HCT116 (cell line): ENCODE results near the gene CTBP2. TPM values are rescaled to one million over a fixed set of nuclear protein-coding genes. Genes with fewer than 3 reads are reported as not detected.

Experiments
- ATAC-seq: fragments of 200-7000 bp; cut with Tn5 transposase; 2 replicates; pipeline ENCODE4 v1.9.1; 2020; ENCODE audit warnings: mild to moderate bottlenecking, moderate library complexity
- BruUV-seq: library from RNA; stranded (reverse); fragments of 400-500 nt; replicated peaks from 2 replicates; lab custom pipeline; 2021; lab: Mats Ljungman, UMichigan
- CTCF ChIA-PET: fragments of 300-600 bp; sonication (Branson Sonifier 250); formaldehyde crosslinking; loops from one replicate; lab custom pipeline; 2021; ENCODE audit warnings: antibody characterized with exemption; lab: Charles Lee
- POLR2A ChIA-PET: fragments of 300-600, 350-600 bp; sonication (Branson Sonifier 250); formaldehyde crosslinking; loops from one replicate; lab custom pipeline; 2021; ENCODE audit warnings: antibody characterized with exemption; lab: Charles Lee
- RAD21 ChIA-PET, 2 experiments: fragments of 300-600 bp; sonication (Branson Sonifier 250); formaldehyde crosslinking; loops; one replicate each; lab custom pipeline; 2023; ENCODE audit warnings: low total read pairs in 2 of 2; ENCODE audit not compliant: uncharacterized antibody in 2 of 2, unreplicated experiment in 2 of 2, low non-redundant PET in 1 of 2; lab: Charles Lee
- DNase-seq: peaks from one replicate; pipeline ENCODE4 v3.0.0-alpha.2; 2010; ENCODE audit warnings: low read depth, low spot score
- H2AFZ ChIP-seq: fragments of 200-600 bp; shearing (Covaris generic), sonication (generic); 2 replicates; pipeline ENCODE4 v1.6.1; 2017; ENCODE audit warnings: low read depth, mixed run types, mixed read lengths, antibody characterized with exemption, low read length; ENCODE audit not compliant: poor library complexity, severe bottlenecking
- H3K27ac ChIP-seq: 2 replicates; pipeline ENCODE4 v1.5.1; 2012; ENCODE audit warnings: low read depth, low read length
- H3K27me3 ChIP-seq: fragments of 200-600 bp; sonication (generic); 2 replicates; pipeline ENCODE4 v1.6.1; 2016; ENCODE audit warnings: mixed run types, low read length, mixed read lengths; ENCODE audit not compliant: insufficient read depth
- H3K36me3 ChIP-seq, 2 experiments: fragments of 200-500 bp in 1 of 2; fragments of 200-600 bp in 1 of 2; sonication (Bioruptor generic) in 1 of 2; sonication (generic) in 1 of 2; 2 replicates each; pipeline versions ENCODE4 v1.5.1 to v1.6.1; 2014 to 2016; ENCODE audit warnings: low read length in 2 of 2, inconsistent platforms in 1 of 2, mixed read lengths in 1 of 2, mixed run types in 1 of 2; ENCODE audit not compliant: insufficient read depth in 2 of 2, control insufficient read depth in 1 of 2
- H3K4me1 ChIP-seq, 2 experiments: fragments of 200-600 bp in 1 of 2; sonication (generic) in 1 of 2; 2 replicates each; pipeline versions ENCODE4 v1.5.1 to v1.6.1; 2012 to 2017; ENCODE audit warnings: low read length in 2 of 2, inconsistent platforms in 1 of 2, mild to moderate bottlenecking in 1 of 2, mixed read lengths in 1 of 2, mixed run types in 1 of 2, moderate library complexity in 1 of 2; ENCODE audit not compliant: insufficient read depth in 2 of 2, control insufficient read depth in 1 of 2
- H3K4me2 ChIP-seq: fragments of 200-600 bp; sonication (generic); 2 replicates; pipeline ENCODE4 v1.6.1; 2017; ENCODE audit warnings: mixed run types, low read length, mixed read lengths
- H3K4me3 ChIP-seq, 2 experiments: fragments of 200-600 bp in 1 of 2; sonication (generic) in 1 of 2; replicated peaks in 1 of 2; 2 replicates each; pipeline ENCODE4 v1.5.1; 2011 to 2016; ENCODE audit warnings: low read length in 2 of 2, control low read depth in 1 of 2, low read depth in 1 of 2, mild to moderate bottlenecking in 1 of 2, mixed read lengths in 1 of 2, mixed run types in 1 of 2
- H3K79me2 ChIP-seq: fragments of 200-600 bp; sonication (generic); 2 replicates; pipeline ENCODE4 v1.6.1; 2017; ENCODE audit warnings: mild to moderate bottlenecking, mixed run types, low read length, moderate library complexity, mixed read lengths; ENCODE audit not compliant: insufficient read depth
- H3K9ac ChIP-seq: fragments of 200-600 bp; sonication (generic); 2 replicates; pipeline ENCODE4 v1.6.1; 2016; ENCODE audit warnings: low read length, mixed read lengths
- H3K9me2 ChIP-seq: fragments of 200-600 bp; sonication (generic), shearing (Covaris generic); 2 replicates; pipeline ENCODE4 v1.6.1; 2017; ENCODE audit warnings: mixed run types, mild to moderate bottlenecking, moderate library complexity; ENCODE audit not compliant: insufficient read depth
- H3K9me3 ChIP-seq, 2 experiments: fragments of 200-500 bp in 1 of 2; fragments of 200-600 bp in 1 of 2; sonication (Bioruptor generic) in 1 of 2; sonication (generic) in 1 of 2; 2 replicates each; pipeline ENCODE4 v1.6.1; 2014 to 2017; ENCODE audit warnings: low read length in 2 of 2, mixed read lengths in 2 of 2, inconsistent platforms in 1 of 2, low read depth in 1 of 2, mild to moderate bottlenecking in 1 of 2, mixed run types in 1 of 2, moderate library complexity in 1 of 2; ENCODE audit not compliant: control insufficient read depth in 1 of 2, insufficient read depth in 1 of 2
- H4K20me1 ChIP-seq: fragments of 200-600 bp; sonication (generic), shearing (Covaris generic); 2 replicates; pipeline ENCODE4 v1.6.1; 2017; ENCODE audit warnings: mixed run types, mild to moderate bottlenecking, moderate library complexity; ENCODE audit not compliant: insufficient read depth
- CBX3 ChIP-seq: IDR thresholded peaks from 2 replicates; pipeline ENCODE4 v1.6.1; 2012; ENCODE audit warnings: low read depth
- CEBPB ChIP-seq: IDR thresholded peaks from 2 replicates; pipeline ENCODE4 v1.6.1; 2012; ENCODE audit warnings: low read depth
- ELF1 ChIP-seq: IDR thresholded peaks from 2 replicates; pipeline ENCODE4 v1.6.1; 2012; ENCODE audit warnings: low read depth, borderline replicate concordance
- EZH2phosphoT487 ChIP-seq: fragments of 200-600 bp; IDR thresholded peaks from 2 replicates; pipeline ENCODE4 v1.6.1; 2018; ENCODE audit warnings: antibody characterized with exemption, borderline replicate concordance
- POLR2A ChIP-seq: IDR thresholded peaks from 2 replicates; pipeline ENCODE4 v1.7.0; 2011; ENCODE audit warnings: borderline replicate concordance; ENCODE audit not compliant: insufficient read depth, insufficient read length; ENCODE audit errors: extremely low read depth
- POLR2AphosphoS5 ChIP-seq: IDR thresholded peaks from 2 replicates; pipeline ENCODE4 v1.6.1; 2011; ENCODE audit warnings: mild to moderate bottlenecking, low read depth, low read length, moderate library complexity
- RAD21 ChIP-seq: IDR thresholded peaks from 2 replicates; pipeline ENCODE4 v1.6.1; 2012; ENCODE audit warnings: low read depth, mild to moderate bottlenecking
- REST ChIP-seq: IDR thresholded peaks from 2 replicates; pipeline ENCODE4 v1.6.1; 2012; ENCODE audit warnings: low read depth
- SIN3A ChIP-seq: IDR thresholded peaks from 2 replicates; pipeline ENCODE4 v1.6.1; 2012; ENCODE audit warnings: low read depth
- TCF7L2 ChIP-seq: IDR thresholded peaks from 2 replicates; pipeline ENCODE4 v1.7.0; 2011; ENCODE audit warnings: borderline replicate concordance, inconsistent platforms; ENCODE audit not compliant: insufficient read depth, insufficient read length; ENCODE audit errors: extremely low read depth
- YY1 ChIP-seq: IDR thresholded peaks from 2 replicates; pipeline ENCODE4 v1.6.1; 2011; ENCODE audit warnings: low read length, low read depth, moderate library complexity, mild to moderate bottlenecking; ENCODE audit not compliant: insufficient replicate concordance; ENCODE audit errors: extremely low read depth
- ZFX ChIP-seq: fragments of 450-650 bp; IDR thresholded peaks from 2 replicates; pipeline ENCODE4 v1.6.1; 2017
- intact Hi-C: fragments of 100-400 bp; cut with micrococcal nuclease; formaldehyde crosslinking; loops from 2 replicates; pipeline ENCODE4 v1.10.0; 2022
- total RNA-seq: library from RNA; stranded (reverse); gene quantifications from one replicate; pipeline ENCODE4 v1.2.1, GENCODE V29; 2021; ENCODE audit not compliant: unreplicated experiment
- TF ChIP-seq, protein P1 (sequence below): IDR thresholded peaks from 2 replicates; pipeline ENCODE4 v1.6.1; 2012
- TF ChIP-seq, protein P2 (sequence below), 3 experiments: fragments of 200-600 bp in 1 of 3; sonication (generic) in 1 of 3; IDR thresholded peaks in 2 of 3; conservative IDR thresholded peaks in 1 of 3; 2 replicates each; pipeline ENCODE4 v1.5.1; 2012 to 2017; ENCODE audit warnings: low read depth in 2 of 3, low read length in 2 of 3, antibody characterized with exemption in 1 of 3, borderline replicate concordance in 1 of 3, control low read depth in 1 of 3, mild to moderate bottlenecking in 1 of 3, mixed read lengths in 1 of 3, mixed run types in 1 of 3, moderate library complexity in 1 of 3; ENCODE audit not compliant: insufficient read depth in 1 of 3

Gene CTBP2
- total RNA-seq, 1 experiment from 2014 or later = 144 TPM

DNA sequence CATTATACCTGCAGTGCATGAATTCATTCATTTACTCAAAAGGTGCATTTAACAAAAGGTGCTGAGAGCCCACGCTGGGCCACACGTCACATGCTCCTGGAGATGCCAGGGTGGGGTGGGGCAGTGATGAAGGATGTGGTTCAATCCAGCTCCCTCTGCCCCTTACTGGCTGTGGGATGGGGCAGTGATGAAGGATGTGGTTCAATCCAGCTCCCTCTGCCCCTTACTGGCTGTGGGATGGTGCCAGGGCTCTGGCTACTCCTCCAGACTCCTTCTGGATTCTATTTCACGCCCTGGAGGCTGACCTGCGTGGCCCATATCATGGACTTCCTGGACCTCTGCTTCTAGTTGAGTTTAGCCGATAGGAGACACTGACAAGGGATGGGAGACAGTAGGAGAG is 44.0 kb upstream of the CTBP2 start:
- Histone ChIP-seq H3K4me2 (no peak overlapping the region), H3K9me3 (no peaks in the 10 kb centered on the region), H2AFZ (no peak overlapping the region), H3K4me1 (peaks cover 12 to 21% of the 10 kb centered on the region in 2 experiments), H3K9ac (no peak overlapping the region), H3K4me3 (no peak overlapping the region), H3K9me2 (no peaks in the 10 kb centered on the region), H3K27me3 (no peaks in the 10 kb centered on the region), H3K27ac (no peak overlapping the region), H3K36me3 (no peaks in the 10 kb centered on the region), H3K79me2 (no peaks in the 10 kb centered on the region), H4K20me1 (no peaks in the 10 kb centered on the region)
- ChIA-PET RAD21 (no interaction called here), CTCF (no interaction called here), POLR2A (no interaction called here)
- DNase-seq (no peak), ATAC-seq (no peak)
- no TSS peak for BruUV-seq
- TF ChIP-seq RAD21 = no peak
- TF ChIP-seq, protein P1, sequence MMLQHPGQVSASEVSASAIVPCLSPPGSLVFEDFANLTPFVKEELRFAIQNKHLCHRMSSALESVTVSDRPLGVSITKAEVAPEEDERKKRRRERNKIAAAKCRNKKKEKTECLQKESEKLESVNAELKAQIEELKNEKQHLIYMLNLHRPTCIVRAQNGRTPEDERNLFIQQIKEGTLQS = no peak
- TF ChIP-seq, all 23 proteins: peak for 0
- intact Hi-C loops = no loop called here

GRCh38 chr10:125203186-125203800 is 42.9 kb upstream of the CTBP2 start:
- Histone ChIP-seq H3K4me2 (no peak overlapping the region), H3K4me3 (no peak overlapping the region), H2AFZ (no peak overlapping the region), H3K27me3 (no peaks in the 10 kb centered on the region), H3K79me2 (no peaks in the 10 kb centered on the region), H4K20me1 (no peaks in the 10 kb centered on the region), H3K9me2 (no peaks in the 10 kb centered on the region), H3K9ac (no peak overlapping the region), H3K27ac (no peak overlapping the region), H3K9me3 (no peaks in the 10 kb centered on the region), H3K36me3 (no peaks in the 10 kb centered on the region), H3K4me1 (peaks cover 12 to 21% of the 10 kb centered on the region in 2 experiments)
- intact Hi-C loops = no loop called here
- ChIA-PET CTCF (interaction anchor here (1.4 kb wide), 1 partner anchor 155 kb away, joined by 3 read pairs; no protein-coding TSS in a partner anchor), RAD21 (no interaction called here), POLR2A (no interaction called here)
- BruUV-seq = no TSS peak
- no peak for ATAC-seq
- no peak for DNase-seq
- TF ChIP-seq ELF1 = no peak
- TF ChIP-seq RAD21 = no peak
- no peak for TF ChIP-seq CEBPB
- TF ChIP-seq, protein P2, sequence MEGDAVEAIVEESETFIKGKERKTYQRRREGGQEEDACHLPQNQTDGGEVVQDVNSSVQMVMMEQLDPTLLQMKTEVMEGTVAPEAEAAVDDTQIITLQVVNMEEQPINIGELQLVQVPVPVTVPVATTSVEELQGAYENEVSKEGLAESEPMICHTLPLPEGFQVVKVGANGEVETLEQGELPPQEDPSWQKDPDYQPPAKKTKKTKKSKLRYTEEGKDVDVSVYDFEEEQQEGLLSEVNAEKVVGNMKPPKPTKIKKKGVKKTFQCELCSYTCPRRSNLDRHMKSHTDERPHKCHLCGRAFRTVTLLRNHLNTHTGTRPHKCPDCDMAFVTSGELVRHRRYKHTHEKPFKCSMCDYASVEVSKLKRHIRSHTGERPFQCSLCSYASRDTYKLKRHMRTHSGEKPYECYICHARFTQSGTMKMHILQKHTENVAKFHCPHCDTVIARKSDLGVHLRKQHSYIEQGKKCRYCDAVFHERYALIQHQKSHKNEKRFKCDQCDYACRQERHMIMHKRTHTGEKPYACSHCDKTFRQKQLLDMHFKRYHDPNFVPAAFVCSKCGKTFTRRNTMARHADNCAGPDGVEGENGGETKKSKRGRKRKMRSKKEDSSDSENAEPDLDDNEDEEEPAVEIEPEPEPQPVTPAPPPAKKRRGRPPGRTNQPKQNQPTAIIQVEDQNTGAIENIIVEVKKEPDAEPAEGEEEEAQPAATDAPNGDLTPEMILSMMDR (IDR thresholded peaks at IDR 0.05 in 2 of 3, conservative IDR thresholded peaks at IDR 0.05 in 1 of 3; ENCODE audit: borderline replicate concordance in 1 of 3, insufficient read depth in 1 of 3, low read depth in 2 of 3, low read length in 2 of 3) = no peak
- TF ChIP-seq POLR2AphosphoS5 = no peak
- no peak for TF ChIP-seq POLR2A
- TF ChIP-seq SIN3A = no peak
- no peak for TF ChIP-seq CBX3
- no peak for TF ChIP-seq REST
- no peak for TF ChIP-seq ZFX
- no peak for TF ChIP-seq YY1
- TF ChIP-seq, protein P1 = no peak
- TF ChIP-seq EZH2phosphoT487 = no peak
- no peak for TF ChIP-seq TCF7L2
